DMS153 treated with DMSO at 0.1 percent for 48 hours (cell line): ENCODE measurements around the gene IFITM10.

Experiments
- DNase-seq: peaks from one replicate; lab custom pipeline; 2025; ENCODE audit not compliant: unreplicated experiment; lab: John Stamatoyannopoulos, UW

The IFITM10 gene

DNA sequence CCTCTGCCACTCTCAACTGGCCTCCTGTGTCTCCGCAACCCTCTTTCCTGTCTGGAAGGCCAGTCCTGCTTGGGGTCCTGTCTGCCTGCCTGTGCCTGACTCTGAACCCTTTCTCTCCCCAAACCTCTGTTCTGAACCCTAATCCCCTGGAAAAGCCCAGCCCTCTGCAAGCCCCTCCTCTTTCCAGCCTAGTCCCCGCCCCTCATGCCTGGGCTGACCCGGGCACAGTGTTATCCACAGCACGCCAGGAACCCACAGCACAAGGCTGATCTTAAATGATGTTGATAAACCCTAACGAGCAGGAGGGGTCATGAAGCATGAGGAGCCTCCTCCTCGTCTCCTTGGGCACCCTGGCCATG is at the start of gene IFITM10:
TSS of gene IFITM10 (minus strand) at position 115 of the 359 bp plus-strand sequence. CDS start 153 bp downstream, outside the sequence.
- DNase-seq: no peak

DNA sequence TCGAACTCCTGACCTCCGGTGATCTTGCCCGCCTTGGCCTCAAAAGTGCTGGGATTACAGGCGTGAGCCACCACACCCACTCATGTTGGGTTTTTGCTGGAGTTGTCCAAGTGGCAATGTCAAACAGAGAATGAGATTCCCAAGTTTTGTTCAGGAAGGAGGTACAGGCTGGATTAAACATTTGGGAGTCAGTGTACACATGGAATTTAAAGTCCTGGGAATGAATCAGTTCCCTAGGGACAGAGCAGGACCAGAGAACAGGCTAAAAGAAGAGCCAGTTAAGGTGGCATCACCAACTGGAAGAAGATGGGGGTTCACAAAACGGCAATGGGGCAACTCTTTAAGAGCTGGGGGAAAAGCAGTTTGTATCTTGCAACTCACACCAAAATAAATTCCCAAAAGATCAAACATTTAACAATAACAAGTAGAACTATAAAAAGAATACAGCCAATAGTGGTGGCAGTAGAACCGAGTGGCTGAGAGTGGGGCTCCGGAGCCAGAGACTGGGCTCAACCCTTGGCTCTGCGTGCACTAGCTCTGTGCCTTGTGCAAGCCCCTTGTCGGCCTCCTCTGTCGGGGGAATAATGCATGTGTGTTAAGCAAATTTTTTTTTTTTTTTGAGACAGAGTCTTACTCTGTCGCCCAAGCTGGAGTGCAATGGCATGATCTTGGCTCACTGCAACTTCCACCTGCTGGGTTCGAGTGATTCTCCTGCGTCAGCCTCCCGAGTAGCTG is 47.2 kb upstream of the IFITM10 start:
- no peak for DNase-seq

GRCh38 chr11:1796413-1797011 is 46.1 kb upstream of the IFITM10 start:
- no peak for DNase-seq

GRCh38 chr11:1793081-1793480 is 42.7 kb upstream of the IFITM10 start:
- DNase-seq: no peak

DNA sequence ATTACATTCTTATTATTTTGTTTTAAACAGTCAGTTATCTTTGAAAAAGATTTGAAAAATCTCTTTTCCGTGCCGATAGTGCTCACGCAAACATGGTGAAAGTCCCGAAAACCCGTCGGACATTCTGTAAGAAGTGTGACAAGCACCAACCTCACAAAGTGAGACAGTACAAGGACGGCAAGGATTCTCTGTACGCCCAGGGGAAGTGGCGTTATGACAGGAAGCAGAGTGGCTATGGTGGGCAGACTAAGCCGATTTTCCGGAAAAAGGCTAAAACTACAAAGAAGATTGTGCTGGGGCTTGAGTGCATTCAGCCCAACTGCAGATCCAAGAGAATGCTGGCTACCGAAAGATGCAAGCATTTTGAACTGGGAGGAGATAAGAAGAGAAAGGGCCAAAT is 42.1 kb upstream of the IFITM10 start:
- DNase-seq: no peak

DNA sequence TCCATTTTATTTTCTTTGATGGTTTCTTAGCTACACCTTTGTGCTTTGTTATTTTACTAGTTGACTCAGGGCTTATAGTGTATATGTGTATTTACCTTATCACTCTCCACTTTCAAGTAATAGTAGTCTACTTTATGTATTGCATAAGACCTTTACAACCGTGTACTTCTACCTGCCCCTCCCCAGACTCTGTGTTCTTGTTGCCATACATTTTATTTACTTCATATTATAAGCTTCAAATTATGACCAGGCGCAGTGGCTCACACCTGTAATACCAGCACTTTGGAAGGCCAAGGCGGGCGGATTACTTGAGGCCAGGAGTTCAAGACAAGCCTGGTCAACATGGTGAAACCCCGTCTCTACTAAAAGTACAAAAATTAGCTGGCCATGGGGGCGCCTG is 41.5 kb upstream of the IFITM10 start:
- DNase-seq: no peak

GRCh38 chr11:1786466-1786865 is 36.1 kb upstream of the IFITM10 start:
- no peak for DNase-seq

DNA sequence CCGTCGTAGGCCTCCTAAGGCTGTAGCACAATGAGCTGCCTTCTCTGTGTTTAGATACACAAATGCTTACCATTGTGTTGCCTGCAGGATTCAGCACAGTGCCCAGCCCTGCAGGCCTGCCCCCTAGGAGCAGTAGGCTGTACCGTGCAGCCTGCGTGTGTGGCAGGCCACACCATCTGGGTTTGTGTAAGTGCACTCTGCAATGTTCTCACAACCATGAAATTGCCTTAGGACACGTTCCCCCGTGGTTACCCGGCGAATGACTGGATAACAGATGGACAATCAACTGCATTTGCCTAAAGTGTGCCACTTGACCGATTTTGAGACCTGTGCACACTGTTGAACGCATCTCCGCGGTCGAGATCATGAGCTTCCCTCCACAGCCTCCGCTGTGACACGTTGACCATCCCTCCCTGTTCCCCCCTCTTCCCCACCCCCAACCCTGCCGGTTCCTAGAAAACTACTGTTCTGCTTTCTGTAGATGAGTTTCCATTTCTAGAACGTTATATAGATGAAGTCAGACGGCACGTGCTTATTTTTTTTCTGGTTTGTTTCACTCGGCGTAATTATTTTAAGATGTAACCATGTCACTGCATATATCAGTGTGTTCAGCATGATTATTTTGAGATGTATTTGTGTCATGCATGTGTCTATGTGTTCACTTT is 35.5 kb upstream of the IFITM10 start:
- no peak for DNase-seq

DNA sequence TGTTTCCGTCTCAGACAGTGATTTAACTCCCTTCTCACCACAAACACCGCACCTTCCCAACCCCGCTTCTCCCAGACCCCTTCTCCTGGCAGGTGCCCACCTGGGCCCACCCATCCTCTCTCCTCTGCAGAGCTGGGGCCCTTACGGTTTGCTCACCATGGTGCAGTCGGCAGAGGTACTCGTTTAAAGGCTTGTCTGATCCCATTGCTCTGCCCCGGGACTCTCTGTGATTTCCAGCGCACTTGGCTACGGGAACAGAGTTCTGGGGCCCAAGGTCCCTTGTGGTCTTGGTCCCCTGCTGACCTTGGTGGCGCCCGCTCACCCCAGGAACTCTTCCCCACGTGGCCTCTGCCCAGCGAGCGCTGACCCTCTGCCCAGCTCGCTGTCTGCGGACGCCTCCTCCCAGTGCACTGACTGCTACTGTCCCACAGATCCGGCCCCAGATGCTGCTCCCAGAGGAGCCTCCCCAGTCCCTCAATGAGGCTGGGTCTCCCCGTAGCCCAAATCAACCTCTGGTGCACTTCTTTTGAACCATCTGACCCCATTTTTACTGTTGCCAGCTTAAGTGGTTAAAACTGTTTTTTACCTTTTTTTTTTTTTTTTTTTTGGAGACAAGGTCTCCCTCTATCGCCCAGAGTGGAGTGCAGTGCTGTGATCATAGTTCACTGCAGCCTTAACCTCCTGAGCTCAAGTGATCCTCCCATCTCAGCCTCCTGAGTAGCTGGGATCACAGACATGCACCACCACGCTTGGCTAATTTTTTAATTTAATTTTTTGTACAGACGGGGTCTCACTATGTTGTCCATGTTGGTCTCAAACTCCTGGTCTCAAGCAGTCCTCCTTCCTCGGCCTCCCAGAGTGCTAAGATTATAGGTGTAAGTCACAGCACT is 34.6 kb upstream of the IFITM10 start:
- no peak for DNase-seq

- no peak for DNase-seq
These were observed 33.5 kb upstream of the IFITM10 start for GRCh38 chr11:1783725-1784529.

GRCh38 chr11:1782831-1783724 is 32.7 kb upstream of the IFITM10 start:
- DNase-seq: no peak

- no peak for DNase-seq
These were observed 31.7 kb upstream of the IFITM10 start for GRCh38 chr11:1782031-1782590.

DNA sequence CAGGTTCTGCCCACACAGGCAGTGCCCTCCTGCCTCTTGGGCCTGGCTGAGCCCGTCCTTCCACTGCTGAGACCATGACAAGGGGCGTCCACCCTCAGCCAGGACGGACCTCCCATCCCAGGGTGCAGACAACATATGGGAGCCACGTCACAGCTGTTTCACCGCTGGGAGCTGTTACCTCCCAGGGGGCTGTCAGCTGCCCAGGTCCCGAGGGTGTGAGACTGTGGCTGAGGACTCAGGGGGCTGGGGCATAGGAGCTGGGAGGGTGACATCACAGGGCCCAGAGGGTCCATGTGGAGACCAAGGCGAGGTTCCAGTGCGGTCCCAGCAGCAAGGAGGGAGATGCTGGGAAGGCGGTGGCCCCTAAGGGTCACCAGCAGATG is 31.2 kb upstream of the IFITM10 start:
- no peak for DNase-seq

- DNase-seq: no peak
These were observed 30.6 kb upstream of the IFITM10 start for GRCh38 chr11:1780700-1781592.

- DNase-seq: no peak
These were observed 29.7 kb upstream of the IFITM10 start for GRCh38 chr11:1779806-1780699.

GRCh38 chr11:1779034-1779805 is 28.8 kb upstream of the IFITM10 start:
- DNase-seq: no peak
